ENCODE data around the gene PRR23E.

PRR23E gene

DNA sequence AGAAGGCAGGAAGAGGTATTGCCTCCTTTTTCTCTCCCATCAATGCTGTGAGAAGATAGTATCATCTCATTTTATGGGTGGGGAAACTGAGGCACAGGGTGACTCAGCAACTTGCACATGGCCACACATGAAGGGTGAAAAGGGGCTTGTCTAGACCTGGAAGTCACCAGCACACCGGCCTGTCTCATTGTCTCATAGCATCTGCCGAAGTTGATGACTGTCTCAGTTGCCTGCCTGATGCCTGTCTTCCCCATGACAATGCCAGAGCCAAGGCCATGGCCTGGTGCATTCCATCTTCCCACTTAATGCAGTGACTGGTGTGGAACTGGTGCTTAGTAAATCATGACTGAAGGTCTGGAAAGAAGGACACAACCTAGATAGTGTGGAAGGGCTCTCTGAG is 27.9 kb upstream of the PRR23E start:
- DNase-seq: no peak

DNA sequence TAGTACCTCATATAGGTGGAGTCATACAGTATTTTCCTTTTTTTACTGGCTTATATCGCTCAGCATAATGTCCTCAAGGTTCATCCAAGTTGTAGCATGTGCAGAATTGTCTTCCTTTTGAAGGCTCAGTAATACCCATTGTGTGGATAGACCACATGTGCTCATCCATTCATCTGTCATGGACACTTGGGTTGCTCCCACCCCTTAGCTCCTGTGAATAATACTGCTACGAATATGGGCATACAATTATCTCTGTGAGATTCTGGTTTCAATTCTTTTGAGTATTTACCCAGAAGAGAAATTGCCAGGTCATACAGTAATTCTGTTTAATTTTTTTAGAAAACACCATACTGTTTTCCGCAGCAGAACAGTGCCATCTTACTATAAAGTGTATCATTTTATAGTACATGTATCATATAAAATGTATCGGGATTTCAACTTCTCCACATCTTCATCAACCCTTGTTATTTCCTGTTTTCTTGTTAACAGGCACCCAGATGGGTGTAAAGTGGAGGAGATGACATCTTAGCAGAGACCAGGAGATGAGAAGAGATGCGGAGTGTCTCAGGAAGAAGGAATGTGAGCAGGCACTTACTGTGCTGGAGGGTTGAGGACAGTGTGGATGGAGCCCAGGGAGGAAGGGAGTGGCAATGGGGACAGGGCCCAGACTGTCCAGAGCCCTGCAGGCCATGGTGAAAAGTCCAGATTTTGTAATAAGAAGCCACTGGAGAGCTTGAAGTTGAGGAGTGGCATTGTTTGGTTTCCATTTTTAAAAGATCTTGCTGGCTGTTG is 27.0 kb upstream of the PRR23E start:
- DNase-seq: peak in 1 of 2 experiments; percentile 50

DNA sequence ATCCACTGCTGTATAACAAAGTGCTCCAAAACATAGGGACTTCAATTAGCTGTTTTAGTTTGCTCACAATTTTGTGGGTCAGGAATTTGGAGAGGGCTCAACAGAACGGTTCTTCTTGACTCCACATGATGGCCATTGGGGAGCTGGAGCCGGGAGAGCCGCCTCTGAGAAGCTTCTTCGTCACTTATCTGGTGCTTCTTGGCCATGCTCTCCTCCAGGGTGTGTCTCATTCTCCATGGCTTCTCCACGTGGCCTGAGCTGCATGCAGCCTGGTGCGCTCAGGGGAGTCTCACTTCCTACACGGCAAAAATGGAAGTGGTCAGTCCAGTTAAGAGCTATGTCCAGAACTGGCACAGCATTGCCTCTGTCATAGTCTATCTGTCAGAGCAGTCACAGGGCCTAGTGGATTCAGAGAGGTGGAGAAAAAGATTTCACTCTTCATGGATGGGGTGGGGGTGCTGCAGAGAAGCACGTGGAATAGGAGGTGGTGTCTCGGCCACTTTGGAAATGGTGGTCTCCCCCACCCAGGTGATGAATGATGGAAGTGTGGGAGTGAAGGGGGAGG is 26.3 kb upstream of the PRR23E start:
- no peak for DNase-seq

DNA sequence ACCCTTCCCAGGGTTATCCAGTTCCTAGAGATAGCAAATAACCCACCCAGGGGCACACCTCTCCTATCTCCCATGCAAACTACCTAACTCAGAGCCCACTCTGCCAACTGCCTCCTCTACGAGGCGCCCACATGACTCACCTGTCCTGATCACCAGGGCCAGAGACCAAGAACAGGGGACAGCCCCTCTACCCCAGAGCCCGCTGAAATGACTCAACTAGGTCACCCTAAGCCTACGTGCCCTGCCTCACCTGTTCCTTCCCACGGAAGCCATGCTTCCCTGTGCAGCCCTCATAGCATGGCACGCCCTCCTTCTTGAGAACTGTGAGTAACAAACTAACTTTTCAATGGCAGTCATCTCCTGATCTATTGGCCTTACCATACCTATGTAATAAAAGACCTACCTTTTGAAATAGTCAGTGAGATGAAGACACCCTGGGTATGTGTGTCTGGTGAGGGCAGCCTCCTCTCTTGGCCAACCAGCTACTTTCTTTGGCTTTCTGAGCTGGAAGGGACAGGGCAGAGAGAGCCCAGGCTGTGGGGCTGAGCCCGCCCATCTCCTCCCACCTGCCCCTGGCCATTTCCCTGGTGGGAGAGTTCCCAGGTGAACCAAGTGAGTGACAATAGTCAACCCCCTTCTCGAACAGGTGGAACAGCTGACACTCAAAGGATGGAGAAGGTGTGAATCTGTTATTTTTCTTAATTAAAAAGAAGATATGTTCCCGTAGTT is 25.5 kb upstream of the PRR23E start:
- DNase-seq: no peak

DNA sequence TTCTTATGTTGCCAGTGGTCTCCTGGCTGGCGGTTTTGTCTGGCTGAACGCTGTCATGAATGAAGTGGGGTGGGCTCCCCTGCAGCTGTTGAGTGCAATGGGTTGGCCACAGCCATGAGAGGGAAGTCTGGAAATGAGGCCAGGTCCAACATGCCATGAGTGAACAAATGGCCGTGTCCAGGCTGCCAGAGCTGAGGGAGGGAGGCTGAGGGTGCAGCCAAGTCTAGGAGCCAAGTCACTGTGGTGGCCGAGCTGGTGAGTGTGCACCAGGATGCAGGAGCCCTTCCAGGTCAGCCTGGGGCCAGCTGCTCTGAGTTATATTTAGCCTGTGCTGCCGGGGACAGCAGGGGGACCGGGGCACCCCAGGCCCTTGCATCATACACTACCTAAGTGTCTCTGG is 24.7 kb upstream of the PRR23E start:
- DNase-seq: no peak

DNA sequence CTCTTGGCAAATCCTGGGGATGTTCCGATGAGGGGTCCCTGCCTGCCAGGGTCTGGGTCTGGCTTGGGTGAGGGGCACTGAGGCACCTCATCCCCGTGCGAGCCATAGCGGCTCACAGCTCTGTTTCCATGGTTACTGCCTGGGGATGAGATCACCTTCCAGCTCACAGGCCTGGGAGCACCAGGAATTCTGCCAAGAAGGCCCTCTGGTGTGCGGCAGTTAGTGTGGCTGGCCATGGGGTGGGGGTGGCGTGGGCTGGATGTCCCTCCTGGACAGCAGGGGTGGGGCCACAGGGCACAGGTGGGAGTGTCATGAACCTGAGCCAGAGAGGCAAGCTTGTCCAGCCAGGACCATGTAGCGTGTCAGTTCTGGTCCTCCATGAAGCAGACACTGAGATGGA is 22.1 kb upstream of the PRR23E start:
- peak; percentile 56 to 68 for DNase-seq

DNA sequence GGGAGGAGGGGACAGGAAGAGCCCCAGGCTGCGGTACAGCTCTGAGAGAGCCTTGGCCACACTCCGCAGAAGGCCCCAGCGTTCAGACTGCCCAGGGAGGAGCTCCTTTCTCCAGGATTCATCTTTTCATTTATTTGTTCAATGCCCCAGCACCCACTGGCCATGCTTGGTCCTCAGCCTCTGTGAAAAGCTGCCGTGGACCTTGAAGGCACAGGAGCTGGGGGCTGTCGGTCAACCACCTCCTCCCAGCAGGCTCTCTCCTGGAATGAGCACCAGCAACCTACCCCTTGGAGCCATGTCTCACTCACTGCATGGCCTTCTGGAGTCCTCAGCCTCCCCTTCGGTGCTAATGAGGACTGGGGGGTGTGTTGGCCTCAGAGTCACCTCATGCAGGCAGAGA is 21.6 kb upstream of the PRR23E start:
- no peak for DNase-seq

DNA sequence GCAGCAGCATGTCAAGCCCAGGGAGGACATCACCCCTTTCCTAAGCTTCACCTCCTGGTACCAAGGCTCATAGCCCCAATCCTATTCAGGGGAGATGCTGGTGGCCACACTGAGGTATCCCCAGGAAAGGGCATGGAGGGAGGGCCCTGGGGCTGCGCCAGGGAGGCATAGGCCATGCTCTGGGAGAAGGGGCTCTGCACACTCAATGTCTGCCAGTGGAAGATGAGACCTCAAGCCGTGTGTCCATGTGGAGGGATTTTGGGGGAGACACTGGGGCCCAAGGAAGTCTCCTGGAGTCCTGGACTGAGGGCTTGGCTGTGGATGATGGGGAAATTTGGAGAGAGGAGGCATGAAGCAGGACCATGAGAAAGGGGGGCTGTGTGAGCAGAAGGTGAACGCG is 21.2 kb upstream of the PRR23E start:
- DNase-seq: no peak

DNA sequence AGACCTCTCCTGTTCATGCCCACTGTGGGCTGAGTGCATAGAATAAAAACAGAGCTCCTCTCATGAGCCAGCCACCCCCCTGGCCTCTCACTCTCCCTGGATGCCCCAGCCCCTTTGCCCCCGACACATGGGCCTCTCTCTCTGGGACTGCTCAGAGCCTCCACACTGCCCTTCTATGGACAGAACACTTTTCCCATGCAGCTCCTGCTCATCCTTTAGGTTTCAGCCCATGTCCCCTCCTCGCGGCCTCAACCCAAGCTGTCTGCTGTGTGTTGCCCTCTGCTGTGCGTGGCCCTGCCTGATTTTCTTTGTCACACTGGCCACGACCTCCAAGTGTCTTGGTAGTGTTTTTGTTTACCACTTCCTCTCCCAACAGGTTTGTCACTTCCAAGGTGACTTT is 20.7 kb upstream of the PRR23E start:
- no peak for DNase-seq

DNA sequence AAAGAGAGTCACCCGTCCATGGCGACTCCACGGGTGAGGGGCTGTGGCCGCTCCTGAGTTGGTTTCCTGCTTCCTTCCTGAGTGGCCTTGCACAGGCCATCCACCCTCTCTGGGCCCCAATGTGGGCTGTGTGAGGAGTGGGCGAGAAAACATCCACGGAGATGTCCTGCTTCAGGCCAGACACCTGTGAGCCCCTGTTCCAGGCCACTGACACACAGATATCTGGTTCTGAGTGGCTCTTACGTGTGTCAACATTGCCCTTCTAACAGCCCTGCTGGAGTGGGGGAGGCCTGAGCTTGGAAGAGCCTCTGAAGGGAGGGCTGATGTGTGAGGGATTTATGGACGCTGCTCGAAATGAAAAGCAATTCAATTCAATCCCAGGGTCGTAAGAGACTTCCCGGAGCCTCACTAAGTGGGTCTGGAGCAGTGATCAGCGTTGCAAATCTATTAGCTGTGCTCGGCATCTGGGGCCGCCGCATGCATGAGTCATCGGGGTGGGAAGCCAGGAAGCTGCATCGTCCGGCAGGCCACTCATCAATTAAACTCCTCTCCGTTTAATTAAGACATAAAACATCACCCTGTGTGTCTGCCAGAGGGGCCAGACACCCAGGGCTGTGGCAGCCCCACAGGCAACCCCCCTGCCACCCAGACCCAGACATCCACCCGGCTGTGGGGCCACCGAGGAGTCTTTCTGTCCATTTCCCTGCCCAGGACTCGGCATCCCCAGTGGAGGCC is 20.0 kb upstream of the PRR23E start:
- peak; percentile 31 to 69 for DNase-seq

DNA sequence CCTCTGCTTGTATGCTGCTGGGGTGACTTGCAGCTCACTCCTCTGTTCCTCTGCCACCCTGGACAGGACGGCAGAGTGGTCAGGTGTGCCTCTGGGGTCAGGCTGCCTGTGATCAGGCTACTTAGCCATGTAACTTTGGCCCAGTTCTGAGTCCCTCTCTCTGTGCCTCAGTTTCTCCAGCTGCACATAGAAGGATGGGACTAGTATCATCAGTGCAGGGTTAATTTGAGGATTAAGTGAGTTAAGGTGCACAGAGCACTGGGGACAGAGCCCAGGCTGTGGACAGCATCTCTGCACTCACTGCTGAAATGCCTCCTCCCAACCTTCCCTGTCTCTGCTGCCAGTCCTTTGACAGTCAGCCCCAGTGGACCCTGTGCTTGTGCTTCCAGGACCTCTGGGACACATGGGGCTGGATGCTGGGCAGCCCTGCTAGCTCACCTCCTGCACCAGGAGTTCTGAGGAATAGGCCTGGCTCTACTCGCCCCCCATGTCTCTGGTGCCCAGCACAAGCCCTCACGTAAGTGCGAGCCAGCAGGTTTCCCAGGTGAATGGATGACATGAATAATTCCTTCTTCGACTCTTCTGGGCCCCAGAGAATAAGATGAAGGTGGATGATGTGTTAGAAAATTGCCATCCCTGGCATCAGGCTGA is 19.3 kb upstream of the PRR23E start:
- DNase-seq: no peak

DNA sequence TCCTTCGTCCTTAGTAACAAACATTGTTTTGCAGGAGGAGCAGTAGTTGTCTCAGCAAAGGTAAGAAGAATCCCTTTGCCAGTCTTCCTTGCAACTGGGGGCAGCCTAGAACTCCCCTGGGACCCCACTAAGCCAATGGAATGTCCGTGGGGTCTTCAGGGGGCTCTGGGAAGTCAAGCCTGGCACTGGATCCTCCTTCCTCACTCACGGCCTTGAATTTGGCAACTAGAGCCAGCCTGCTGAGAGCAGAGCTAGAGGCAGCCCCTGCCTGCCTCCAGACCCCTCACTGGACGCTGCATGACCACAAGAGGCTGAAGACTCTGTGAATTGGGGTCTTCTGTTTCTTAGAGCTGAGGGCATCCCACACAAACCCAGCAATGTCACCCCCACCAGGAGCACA is 18.6 kb upstream of the PRR23E start:
- no peak for DNase-seq

DNA sequence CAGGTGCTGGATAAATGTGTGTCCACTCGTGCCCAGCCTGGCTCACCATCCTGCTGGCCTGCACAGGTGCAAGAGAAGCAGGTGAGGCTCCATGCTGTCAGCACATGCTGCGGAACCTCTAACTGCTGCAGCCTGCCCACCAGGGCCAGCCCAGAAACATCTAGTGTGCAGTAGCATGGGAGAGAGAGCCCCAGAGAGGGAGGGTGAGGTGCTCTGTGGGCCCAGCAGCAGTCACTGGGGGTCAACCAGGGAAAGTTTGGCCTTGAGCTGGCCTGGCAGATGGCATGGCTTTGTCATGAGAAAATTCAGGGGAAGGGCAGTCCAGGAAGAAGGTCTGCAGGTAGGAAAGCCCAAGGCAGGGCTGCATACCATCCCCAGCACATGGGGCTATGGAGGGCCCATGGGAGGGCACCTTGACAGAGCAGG is 18.2 kb upstream of the PRR23E start:
- DNase-seq: no peak

DNA sequence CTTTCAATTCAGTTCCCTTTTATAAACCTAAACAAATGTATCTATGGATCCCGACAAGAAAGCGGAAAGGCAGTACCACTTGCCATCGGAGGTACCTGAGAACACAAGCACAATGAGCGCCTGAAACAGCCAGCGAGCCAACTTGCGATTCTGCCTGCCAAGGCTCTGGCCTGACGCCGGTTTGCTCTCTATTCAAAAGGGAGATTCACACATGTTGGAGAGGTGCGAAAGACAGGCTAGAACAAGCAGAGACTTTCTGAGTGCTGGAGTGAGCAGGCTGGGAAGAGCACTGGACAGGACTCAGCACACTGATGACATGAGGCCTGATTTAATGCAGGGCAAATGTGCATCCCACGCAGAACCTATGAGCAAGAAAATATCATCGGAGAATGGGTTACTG is 17.7 kb upstream of the PRR23E start:
- no peak for DNase-seq

DNA sequence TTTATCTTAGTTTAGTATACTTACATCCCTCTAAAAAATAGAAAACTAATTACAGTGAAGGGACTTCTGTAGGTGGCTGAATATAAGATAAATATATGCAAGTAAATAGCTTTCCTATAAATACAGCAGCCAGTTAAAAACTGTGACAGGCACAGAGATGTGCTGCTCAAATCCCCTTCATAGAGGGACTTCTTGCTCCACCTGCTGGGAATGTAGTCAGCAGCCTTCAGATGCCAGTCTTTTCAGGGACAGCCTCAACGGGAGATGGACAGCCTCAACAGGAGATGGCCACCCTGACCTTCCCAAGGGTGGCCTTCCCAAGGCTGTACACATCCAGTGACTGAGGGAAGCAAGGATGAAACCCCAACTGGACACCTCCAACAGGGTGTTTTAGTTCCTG is 15.7 kb upstream of the PRR23E start:
- peak in 1 of 2 experiments; percentile 32 for DNase-seq

DNA sequence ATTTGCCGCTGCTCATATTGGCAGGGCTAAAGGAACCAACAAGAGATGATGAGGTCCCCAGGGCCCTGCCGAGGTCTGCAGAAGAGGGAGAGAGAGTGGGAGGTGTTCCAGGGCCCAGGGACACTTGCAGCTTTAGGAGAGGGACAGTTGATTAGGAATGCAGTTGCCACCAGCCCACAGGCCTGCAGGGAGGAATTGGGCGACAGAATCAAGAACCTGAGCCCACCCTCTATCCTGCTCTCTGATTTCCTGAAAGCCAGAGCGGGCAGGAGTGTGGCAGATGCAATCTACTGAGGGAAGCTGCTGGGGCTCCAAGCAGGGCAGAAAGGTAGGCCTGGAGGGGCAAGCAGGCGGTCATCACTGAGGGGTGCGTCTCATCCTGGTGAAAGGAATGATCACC is 12.1 kb upstream of the PRR23E start:
- no peak for DNase-seq

DNA sequence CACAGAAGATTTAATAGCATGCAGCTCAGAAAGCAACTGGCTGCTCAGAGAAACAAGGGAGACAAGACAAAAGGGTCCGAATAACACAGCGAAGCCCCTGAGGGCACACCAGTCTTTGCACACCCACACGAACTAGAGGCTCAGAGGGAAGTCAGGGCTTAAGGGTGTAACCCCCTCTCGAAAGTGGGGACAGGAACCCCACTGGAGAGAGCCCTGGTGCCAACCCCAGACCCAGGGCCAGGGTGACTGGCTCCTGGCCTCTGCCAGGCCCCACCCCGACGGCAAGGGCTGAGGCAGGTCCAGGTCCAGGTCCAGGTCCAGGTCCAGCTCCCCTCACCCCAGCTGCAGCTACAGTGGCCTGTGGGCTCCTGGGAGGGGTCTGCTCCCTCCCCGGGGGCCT is 10.5 kb upstream of the PRR23E start:
- no peak for DNase-seq

DNA sequence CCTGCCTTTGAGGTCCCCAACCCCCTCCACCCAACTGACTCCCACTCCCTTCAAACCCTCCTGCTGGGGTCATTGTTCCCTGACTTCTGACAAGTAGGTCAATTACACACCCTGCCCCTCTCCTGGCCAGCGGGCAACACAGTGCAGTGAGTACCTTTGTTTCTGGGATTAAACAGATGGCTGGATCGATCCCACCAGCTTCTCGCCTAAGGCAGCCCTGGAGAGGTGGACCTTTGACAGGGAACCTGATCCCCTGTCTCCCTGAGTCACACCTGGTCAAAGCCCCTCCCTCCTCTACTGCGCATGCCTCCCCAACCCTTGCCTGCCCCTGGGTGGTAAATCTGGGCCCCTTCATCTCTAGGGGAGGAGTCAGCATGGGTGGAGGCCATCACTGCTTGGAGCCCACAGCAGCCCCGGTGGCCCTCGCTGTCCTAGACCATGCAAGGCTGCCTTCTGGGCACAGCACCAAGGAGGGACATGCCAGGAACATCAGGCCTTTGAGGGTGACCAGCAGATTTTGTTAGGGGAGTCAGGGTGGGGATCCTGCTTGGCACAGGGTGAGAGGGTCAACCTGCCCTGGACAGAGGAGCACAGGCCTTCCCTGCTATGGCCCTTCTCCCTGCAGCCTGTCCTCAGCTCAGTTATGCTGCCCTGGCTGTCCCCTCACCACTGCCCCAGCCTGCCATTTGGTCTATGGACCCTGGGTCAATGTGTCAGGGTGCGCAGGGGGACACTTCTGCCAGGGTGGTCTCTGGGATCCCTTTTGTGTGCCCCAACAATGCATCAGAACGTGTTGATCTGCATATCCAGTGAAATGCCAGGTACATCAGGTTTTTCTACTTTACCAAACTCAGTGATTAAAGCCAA is 9.8 kb upstream of the PRR23E start:
- no peak for DNase-seq

DNA sequence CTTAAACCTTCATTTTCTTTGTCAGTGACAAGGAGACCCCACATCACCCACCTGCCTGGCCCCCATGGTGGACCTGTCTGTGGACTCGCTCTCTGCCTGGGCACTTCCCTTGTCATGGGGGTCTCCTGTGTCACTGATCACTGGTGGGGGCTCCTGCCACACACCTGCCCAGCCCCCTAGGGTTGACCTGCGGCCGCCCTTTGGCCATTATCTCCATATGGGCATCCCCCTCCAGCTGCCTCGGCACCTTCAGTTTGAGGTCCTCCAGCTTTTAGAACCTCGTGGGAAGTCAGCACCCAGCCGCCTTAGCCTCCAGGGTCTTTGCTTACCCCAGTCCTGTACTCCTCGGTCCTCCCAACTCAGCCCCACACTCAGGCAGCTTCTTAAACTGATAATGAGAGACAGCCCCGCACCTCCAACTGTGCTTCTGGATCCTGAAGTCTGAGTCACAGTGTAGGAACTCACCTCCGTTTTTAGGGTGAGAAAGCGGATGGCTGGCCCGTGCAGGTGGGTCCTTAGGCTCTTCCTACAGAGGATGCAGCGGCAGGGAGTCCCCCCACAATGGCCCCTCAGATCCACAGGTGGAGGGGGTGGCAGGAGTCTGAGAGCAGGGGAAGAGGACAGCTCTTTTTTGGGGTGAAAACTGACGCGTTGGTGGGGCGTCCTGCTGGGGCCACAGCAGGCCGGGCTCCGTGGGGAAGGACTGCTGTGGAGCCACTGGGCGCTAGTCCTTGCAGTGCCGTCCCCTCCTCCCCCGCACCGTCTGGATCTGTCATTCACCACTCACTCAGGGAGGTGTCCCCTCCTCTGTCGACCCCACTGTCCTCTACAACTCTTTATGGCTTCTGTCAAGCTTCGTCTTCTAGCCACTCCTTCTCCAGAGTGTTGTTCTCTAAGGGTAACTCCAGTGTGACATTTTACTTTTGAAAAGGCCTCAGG is 8.7 kb upstream of the PRR23E start:
- DNase-seq: no peak

DNA sequence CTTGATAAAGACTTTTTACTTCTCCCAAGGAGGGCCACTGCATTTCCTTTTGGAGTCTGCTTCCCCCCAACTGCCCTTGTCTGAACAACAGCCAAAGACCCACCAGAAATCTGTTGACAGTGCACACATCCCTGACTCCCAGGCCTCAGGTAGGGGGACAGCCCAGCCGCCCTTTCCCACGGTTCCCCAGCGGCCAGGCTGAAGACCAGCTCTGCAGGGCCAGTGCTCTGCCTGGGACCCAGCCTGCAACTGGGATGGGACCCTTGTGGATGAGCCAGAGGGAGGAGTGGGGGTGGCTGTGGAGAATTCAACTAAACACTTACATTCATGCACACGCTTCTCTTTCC is 8.1 kb upstream of the PRR23E start:
- DNase-seq: no peak

DNA sequence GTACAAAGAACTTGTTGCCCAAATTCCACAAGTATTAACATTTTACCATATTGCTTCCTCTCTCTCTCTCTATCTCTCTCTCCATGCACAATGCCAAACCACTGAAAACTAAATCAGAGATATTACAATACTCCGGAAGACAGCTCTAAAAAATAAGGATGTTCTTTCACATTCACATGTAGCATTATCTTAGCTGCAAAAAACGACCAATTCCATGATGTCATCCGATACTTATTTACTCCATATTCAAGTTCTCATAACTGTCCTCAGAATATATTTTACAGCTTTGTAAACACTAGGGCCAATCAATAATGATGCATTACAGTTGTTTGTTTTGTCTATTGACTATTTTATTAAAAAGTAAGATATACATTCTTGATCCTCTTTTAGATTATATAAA is 7.7 kb upstream of the PRR23E start:
- DNase-seq: no peak

Data from NCI-H2081 (cell line).